Measurements from ENCODE around the gene JPT2. TPM values are rescaled to one million over a fixed set of nuclear protein-coding genes. Genes with fewer than 3 reads are reported as not detected.

The JPT2 gene
- total RNA-seq, 1 donor = 2.5 TPM

DNA sequence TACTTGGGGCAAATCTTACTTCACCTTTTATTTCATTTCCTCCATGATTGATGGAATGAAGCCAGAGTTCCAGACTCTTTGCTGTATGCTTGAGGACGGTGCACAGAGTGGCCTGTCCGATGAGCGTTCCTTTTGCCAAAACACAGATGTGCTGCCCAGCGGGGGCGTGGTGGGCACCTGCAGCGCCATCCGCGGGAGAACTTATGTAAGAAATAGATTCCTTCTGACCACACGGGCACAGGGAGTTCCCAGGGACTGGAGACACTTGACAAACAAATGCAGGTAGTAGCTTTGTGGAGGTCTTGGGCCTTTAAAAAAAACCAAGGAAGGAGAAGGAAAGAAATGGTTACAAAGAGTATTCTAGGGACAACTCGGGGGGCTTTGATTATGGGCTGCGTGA is 35.3 kb upstream of the JPT2 start:
- H3K27me3 ChIP-seq (ENCODE audit: insufficient read depth, low read length) = no peaks in the 10 kb centered on the region
- peaks cover 20% of the 10 kb centered on the region for H3K4me1 ChIP-seq (ENCODE audit: insufficient read depth, low read length)
- no peak overlapping the region for H3K4me3 ChIP-seq (ENCODE audit: low read length)
- no peaks in the 10 kb centered on the region for H3K9me3 ChIP-seq (ENCODE audit: low read depth, low read length)

DNA sequence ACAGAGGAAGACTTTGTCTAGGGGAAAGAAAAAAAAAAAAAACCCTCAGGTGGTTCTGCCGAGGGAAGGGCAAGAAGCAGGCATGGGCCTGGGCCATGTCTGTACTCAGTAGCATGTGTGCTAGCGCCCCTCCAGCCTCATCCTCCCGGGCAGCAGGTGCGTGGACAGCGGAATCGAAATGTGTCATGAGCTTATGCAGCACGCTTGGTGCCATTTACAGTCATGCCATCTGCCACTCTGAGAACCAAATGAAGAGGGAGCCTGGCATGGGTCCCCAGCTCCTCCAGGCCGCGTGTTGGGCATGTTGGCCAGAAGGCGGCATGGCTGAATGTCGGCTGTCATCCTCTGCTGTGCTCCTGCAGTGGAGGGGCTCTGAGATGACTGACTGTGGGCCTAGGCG is 34.6 kb upstream of the JPT2 start:
- Histone ChIP-seq H3K9me3 (ENCODE audit: low read depth, low read length) (no peaks in the 10 kb centered on the region), H3K27me3 (ENCODE audit: insufficient read depth, low read length) (no peaks in the 10 kb centered on the region), H3K4me3 (ENCODE audit: low read length) (no peak overlapping the region), H3K4me1 (ENCODE audit: insufficient read depth, low read length) (peaks cover 28% of the 10 kb centered on the region)

DNA sequence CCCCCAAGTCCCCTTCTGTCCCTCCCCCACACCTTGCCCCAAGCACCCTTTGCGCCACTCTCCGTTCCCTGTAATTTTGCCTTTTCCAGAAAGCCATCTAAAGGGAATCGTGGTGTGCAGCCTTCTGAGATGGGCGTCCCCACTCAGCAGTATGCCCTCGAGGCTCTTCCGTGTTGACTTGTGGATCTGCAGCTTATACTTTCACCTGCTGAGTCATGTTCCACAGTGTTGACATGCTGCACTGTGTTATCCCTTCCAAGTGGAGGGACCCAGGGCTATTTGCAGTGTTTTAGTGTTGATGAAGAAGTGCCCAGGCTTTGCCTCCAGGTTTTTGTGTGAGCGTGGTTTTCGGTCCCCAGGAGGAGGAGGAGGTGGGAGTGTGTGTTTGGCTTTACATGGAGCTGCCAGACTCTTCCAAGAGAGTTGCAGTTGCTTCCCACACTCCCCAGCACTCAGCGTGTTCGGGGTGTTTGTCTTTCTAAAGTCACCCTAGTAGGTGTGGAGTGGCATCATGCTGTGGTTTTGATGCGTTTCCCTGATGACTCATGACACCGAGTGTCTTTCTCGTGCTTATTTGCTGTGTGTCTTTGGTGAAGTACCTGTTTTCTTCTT is 32.1 kb upstream of the JPT2 start:
- Histone ChIP-seq H3K4me1 (ENCODE audit: insufficient read depth, low read length) (peaks cover 29% of the 10 kb centered on the region), H3K9me3 (ENCODE audit: low read depth, low read length) (no peaks in the 10 kb centered on the region), H3K27me3 (ENCODE audit: insufficient read depth, low read length) (no peaks in the 10 kb centered on the region), H3K4me3 (ENCODE audit: low read length) (no peak overlapping the region)

DNA sequence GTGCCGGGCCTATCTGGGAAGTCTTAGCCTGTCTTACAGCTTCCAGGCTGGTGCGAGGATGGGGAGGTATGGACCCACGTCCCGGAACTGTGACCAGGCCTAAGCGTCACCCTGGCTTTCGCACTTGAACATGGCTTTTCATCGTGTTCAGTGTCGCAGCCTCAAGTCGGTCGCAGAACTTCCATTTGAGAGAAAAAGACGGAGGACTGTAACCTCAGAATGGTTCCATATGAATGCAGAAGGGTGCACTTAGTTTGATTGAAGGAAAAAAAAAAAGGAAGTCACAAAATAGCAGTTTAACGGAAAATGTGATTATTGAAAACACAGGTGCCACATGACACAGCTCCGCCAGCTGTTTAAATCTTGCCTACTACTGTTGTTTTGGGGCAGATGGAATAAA is 30.2 kb upstream of the JPT2 start:
- Histone ChIP-seq H3K9me3 (ENCODE audit: low read depth, low read length) (no peaks in the 10 kb centered on the region), H3K27me3 (ENCODE audit: insufficient read depth, low read length) (no peaks in the 10 kb centered on the region), H3K4me3 (ENCODE audit: low read length) (no peak overlapping the region), H3K4me1 (ENCODE audit: insufficient read depth, low read length) (peaks cover 29% of the 10 kb centered on the region)

DNA sequence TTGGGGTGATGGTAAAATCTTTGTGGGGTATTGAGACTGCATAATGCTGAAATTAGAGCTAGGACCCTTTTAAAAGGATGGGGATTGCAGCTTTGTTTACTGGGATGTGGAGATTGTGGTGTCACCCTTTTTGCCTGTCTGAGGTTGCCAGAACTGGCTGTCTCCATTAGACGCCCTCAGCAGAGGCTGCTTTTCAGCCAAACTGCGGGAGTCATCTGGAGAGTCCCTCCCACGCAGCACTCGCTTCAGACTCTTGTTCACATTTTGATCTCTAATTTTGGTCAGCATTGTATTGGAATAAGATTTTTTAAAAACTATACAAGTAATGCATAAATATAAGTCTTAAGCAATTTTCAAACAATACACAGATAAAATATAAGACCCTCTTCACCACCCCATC is 27.9 kb upstream of the JPT2 start:
- Histone ChIP-seq H3K4me1 (ENCODE audit: insufficient read depth, low read length) (peaks cover 29% of the 10 kb centered on the region), H3K4me3 (ENCODE audit: low read length) (no peak overlapping the region), H3K9me3 (ENCODE audit: low read depth, low read length) (no peaks in the 10 kb centered on the region)

DNA sequence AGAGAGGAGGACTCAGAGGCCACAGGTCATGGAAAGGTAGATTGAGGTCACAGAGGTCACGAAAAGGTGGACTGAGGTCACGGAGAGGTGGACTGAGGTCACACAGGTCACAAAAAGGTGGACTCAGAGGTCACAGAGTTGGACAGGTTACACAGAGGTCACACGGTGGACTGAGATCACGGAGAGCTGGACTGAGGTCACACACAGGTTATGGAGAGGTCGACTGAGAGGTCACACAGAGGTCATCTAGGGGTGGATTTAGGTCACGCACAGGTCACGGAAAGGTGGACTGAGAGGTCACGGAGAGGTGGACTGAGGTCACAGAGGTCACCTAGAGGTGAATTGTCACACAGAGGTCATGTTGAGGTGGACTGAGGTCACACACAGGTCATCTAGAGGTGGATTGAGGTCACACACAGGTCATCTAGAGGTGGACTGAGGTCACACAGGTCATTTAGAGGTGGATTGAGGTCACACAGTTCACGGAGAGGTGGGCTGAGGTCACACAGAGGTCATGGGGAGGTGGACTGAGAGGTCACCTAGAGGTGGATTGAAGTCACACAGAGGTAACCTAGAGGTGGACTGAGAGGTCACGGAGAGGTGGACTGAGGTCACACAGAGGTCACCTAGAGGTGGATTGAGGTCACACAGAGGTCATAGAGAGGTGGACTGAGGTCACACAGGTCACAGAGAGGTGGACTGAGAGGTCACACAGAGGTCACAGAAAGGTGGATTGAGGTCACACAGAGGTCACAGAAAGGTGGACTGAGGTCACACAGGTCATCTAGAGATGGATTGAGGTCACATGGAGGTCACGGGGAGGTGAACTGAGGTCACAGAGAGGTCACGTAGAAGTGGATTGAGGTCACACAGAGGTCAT is 26.7 kb upstream of the JPT2 start:
- Histone ChIP-seq H3K4me1 (ENCODE audit: insufficient read depth, low read length) (peaks cover 20% of the 10 kb centered on the region), H3K4me3 (ENCODE audit: low read length) (no peak overlapping the region), H3K27me3 (ENCODE audit: insufficient read depth, low read length) (no peaks in the 10 kb centered on the region), H3K9me3 (ENCODE audit: low read depth, low read length) (no peaks in the 10 kb centered on the region)

More for the DNA sequence above, 27.9 kb upstream of the JPT2 start:
- no peaks in the 10 kb centered on the region for H3K27me3 ChIP-seq (ENCODE audit: insufficient read depth, low read length)

DNA sequence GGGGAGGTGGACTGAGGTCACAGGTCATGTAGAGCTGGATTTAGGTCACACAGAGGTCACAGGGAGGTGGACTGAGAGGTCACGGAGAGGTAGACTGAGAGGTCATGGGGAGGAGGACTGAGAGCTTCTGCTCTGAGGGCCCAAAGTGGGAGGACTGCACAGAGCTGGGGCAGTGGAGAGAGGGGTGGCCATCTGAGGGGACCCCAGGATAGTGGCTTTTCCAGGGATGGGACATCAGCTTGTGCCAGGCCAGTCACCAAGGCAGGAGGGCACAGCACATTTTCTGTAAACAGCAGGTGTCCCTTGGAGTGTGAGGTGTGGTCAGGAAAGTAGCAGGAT is 26.1 kb upstream of the JPT2 start:
- H3K4me1 ChIP-seq (ENCODE audit: insufficient read depth, low read length) = peaks cover 14% of the 10 kb centered on the region
- H3K9me3 ChIP-seq (ENCODE audit: low read depth, low read length) = no peaks in the 10 kb centered on the region
- H3K4me3 ChIP-seq (ENCODE audit: low read length) = no peak overlapping the region
- no peaks in the 10 kb centered on the region for H3K27me3 ChIP-seq (ENCODE audit: insufficient read depth, low read length)

DNA sequence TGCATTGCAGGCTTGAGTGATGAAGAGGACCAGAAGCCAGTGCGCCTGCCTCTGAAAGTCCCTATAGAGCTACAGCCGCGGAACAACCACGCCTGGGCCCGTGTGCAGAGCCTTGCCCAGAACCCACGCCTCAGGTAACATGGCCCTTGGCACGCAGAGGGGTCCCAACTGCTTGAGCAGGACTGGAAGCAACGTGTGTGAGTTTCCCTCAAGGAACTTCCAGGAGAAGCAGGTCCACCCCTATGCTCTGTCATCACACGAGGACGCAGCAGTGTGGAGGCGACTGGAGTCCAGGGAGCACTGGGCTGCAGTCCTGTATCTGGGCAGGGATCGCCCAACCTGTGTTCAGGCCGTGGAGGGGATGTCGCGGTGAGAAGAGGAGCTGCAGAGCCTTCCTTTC is 25.1 kb upstream of the JPT2 start:
- no peak overlapping the region for H3K4me3 ChIP-seq (ENCODE audit: low read length)
- no peaks in the 10 kb centered on the region for H3K27me3 ChIP-seq (ENCODE audit: insufficient read depth, low read length)
- no peaks in the 10 kb centered on the region for H3K9me3 ChIP-seq (ENCODE audit: low read depth, low read length)
- peaks cover 6% of the 10 kb centered on the region for H3K4me1 ChIP-seq (ENCODE audit: insufficient read depth, low read length)

DNA sequence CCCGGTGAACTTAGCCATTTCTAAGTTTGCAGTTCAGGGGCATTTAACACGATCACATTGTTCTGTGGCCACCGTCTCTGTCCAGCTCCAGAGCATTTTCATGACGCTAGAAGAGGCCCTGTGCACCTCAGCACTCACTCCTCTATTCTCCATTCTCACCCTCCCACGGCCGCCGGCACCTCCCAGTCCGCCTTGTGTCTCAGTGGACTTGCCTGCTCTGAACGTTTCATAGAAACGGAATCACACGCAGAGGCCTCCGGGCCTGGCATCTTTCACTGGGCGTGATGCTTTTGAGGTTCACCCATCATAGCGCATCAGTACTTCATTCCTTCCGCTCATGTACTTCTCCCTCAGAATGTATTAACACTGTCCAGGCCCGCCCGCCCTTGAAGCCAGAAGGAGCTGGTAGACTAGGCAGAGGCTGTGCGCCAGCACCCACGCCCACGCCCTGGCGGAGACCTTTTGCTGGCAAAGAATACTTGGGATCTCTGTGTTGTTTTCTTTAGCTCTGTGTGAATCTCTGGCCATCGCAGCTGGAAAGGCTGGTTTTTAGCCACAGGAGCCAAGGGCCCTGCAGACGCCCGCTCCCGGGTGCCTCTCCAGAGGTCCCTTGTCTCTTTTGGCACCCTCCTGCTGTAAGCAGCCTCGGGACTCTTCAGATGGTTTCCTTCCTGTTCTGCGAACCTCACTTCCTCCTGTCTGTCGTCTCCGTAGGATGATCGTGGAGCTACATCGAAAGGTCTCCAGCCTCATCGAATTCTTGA is 23.4 kb upstream of the JPT2 start:
- H3K27me3 ChIP-seq (ENCODE audit: insufficient read depth, low read length) = no peaks in the 10 kb centered on the region
- no peaks in the 10 kb centered on the region for H3K9me3 ChIP-seq (ENCODE audit: low read depth, low read length)
- no peak overlapping the region for H3K4me3 ChIP-seq (ENCODE audit: low read length)
- no peaks in the 10 kb centered on the region for H3K4me1 ChIP-seq (ENCODE audit: insufficient read depth, low read length)

DNA sequence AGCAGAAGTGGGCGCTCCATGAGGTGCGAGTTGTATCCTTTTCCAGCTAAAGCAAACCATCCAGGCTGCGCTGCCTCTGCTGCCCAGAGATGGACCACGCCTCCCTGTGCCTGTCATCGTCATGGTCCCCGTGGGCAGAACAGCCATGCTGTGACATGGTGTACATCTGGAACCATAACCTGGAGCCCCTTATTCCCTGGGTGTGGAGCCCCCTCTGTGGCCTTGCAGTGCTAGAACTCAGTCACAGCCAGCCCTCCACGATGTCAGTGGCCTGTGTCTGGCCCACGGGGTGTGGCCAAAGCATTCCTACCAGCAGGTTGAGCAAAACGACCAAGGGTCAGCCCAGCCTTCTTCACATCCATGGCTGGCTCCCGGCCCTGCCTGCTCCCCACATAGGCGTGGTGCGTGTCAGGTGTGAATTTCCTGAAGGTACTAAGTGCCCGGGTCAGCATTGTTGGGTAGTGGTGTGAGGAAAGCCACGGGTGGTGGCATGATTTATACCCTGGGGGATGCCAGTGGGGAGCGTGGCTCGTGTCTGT is 22.7 kb upstream of the JPT2 start:
- no peaks in the 10 kb centered on the region for H3K27me3 ChIP-seq (ENCODE audit: insufficient read depth, low read length)
- no peaks in the 10 kb centered on the region for H3K9me3 ChIP-seq (ENCODE audit: low read depth, low read length)
- no peak overlapping the region for H3K4me3 ChIP-seq (ENCODE audit: low read length)
- no peaks in the 10 kb centered on the region for H3K4me1 ChIP-seq (ENCODE audit: insufficient read depth, low read length)

DNA sequence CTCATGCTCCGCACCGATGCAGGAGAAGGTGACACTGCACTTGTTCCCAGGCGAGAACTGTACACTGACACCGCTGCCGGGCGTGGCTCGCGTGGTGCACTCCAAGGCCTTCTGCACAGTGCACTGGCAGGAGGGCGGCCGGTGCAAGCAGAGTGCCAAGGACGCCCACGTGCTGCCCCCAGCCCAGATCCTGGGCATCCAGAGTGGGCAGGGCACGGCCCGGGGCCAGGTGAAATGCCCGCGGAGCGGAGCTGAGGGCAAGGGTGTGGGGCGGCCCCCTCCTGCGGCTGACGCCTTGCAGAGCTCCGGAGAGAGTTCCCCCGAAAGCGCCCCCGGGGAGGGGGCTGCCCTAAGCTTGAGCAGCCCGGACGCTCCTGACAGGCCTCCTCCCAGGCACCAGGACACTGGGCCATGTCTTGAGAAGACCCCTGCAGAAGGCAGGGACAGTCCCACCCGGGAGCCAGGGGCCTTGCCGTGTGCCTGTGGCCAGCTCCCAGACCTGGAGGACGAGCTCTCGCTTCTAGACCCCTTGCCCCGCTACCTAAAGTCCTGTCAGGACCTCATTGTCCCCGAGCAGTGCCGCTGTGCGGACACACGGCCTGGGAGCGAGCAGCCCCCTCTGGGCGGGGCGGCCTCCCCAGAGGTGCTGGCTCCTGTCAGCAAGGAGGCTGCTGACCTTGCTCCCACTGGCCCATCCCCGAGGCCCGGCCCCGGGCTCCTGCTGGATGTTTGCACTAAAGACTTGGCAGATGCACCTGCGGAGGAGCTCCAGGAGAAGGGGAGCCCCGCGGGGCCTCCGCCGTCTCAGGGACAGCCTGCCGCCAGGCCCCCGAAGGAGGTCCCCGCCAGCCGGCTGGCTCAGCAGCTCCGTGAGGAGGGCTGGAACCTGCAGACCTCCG is 21.9 kb upstream of the JPT2 start:
- H3K4me1 ChIP-seq (ENCODE audit: insufficient read depth, low read length) = no peaks in the 10 kb centered on the region
- no peaks in the 10 kb centered on the region for H3K27me3 ChIP-seq (ENCODE audit: insufficient read depth, low read length)
- no peak overlapping the region for H3K4me3 ChIP-seq (ENCODE audit: low read length)
- H3K9me3 ChIP-seq (ENCODE audit: low read depth, low read length) = no peaks in the 10 kb centered on the region

DNA sequence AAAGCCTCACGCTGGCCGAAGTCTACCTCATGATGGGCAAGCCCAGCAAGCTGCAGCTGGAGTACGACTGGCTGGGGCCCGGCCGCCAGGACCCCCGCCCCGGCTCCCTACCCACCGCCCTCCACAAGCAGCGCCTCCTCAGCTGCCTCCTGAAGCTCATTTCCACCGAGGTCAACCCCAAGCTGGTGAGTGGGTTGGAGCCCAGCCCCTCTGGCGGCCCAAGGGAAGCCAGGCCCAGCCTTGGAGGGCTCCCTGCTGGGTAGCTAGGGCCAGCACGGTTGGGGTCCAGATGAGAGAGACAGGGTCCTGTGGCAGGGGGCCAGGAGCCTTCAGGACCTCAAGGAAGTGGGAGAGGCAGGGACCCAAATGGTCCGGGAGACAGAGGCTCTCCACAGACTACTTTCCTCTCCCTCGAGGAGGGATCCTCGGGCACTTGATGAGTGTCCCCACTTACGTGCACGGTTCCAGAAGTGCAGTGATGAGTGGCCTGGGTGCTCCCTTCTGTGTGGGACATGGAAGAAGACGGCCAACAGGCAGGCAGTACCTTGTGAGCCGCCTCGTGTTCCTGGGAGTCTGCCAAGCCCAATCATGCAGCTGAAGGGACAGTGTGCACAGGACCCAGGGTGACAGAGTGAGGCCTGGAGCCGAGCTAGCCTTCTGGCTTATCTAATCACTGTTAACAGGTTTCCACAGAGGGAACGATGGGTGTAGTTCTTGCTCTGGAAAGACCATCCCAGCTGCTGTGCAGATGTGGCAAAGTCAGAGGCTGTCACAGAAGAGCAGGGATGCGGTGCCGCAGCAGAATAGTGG is 21.1 kb upstream of the JPT2 start:
- no peaks in the 10 kb centered on the region for H3K9me3 ChIP-seq (ENCODE audit: low read depth, low read length)
- H3K4me3 ChIP-seq (ENCODE audit: low read length) = no peak overlapping the region
- no peaks in the 10 kb centered on the region for H3K4me1 ChIP-seq (ENCODE audit: insufficient read depth, low read length)
- no peaks in the 10 kb centered on the region for H3K27me3 ChIP-seq (ENCODE audit: insufficient read depth, low read length)

DNA sequence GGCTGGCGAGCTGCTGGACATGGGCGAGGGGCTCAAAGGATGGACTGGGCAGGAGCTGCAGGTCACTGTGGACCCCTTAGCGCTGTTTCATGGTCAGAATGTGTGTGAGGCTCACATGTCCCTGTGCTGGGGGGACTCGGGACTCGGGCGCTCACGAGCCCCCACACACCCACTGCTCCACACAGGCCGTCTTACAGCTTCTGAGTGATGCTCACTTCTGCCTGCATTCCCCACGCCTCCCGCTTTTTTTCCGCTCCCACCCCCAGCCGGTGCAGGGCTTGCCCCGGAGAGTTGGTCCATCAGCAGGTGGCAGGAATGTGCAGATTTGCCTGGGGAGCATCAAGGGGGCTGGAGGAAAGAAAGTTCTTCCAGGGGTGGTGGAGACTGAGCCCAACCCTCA is 20.2 kb upstream of the JPT2 start:
- H3K4me1 ChIP-seq (ENCODE audit: insufficient read depth, low read length) = no peaks in the 10 kb centered on the region

DNA sequence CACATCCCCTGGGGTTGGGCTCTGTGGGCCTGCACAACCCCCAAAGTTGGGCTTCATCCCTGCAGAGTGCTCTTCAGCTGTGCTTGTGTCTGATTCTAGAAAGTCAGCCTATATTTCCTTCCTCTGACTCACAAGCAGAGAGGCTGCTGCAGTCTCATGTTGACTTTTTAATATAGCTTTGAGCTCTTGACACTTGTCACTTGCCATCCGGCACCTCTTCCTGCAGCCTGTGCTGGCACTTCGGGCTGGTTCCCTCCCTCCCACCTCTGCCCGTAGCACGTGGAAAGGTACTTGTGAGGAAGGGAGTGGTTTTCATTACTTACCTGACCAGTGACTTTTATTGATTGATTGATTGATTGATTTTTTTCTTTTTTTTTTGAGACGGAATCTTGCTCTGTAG is 19.0 kb upstream of the JPT2 start:
- H3K9me3 ChIP-seq (ENCODE audit: low read depth, low read length) = no peaks in the 10 kb centered on the region
- no peak overlapping the region for H3K4me3 ChIP-seq (ENCODE audit: low read length)
- H3K27me3 ChIP-seq (ENCODE audit: insufficient read depth, low read length) = no peaks in the 10 kb centered on the region
- no peaks in the 10 kb centered on the region for H3K4me1 ChIP-seq (ENCODE audit: insufficient read depth, low read length)

More for the DNA sequence above, 20.2 kb upstream of the JPT2 start:
- no peaks in the 10 kb centered on the region for H3K27me3 ChIP-seq (ENCODE audit: insufficient read depth, low read length)
- H3K9me3 ChIP-seq (ENCODE audit: low read depth, low read length) = no peaks in the 10 kb centered on the region
- H3K4me3 ChIP-seq (ENCODE audit: low read length) = no peak overlapping the region
